ENCODE results near the gene LONRF3. TPM values are rescaled to one million over a fixed set of nuclear protein-coding genes. Genes with fewer than 3 reads are reported as not detected.

The LONRF3 gene
- total and polyA plus RNA-seq, 12 donors = 1.3 to 9.8 (median 7.4) TPM

DNA sequence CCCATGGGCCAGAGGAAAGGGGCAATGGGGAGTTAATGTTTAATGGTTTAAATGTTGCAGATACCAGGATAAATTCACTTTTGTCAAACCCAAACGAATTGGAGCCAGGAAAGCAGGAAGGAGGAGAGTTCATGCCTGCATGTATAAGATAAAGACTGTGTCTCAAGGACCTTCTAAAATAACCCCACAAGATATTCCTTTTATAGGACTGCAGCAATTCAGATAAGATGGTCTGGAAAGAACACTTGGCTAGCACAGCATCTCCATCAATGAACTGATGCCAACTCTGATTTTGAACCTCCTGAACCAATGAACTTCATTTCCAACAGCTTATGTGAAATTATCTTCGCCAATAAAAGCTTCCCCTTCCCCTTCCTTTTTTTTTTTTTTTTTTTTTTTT lies 31.3 kb upstream of the LONRF3 start:
- Histone ChIP-seq H3K27me3 (no peaks in the 10 kb centered on the region), H3K9me3 (replicated peaks in 1 of 3) (no peaks in the 10 kb centered on the region), H3K4me3 (no peak overlapping the region), H3K4me1 (replicated peaks in 1 of 2) (no peaks in the 10 kb centered on the region), H3K27ac (no peak overlapping the region), H3K36me3 (replicated peaks in 1 of 2) (no peaks in the 10 kb centered on the region)
- no peak for TF ChIP-seq CTCF (IDR thresholded peaks at IDR 0.05)
- no peak for TF ChIP-seq POLR2A (IDR thresholded peaks at IDR 0.05)
- intact Hi-C loops (cut with DNase I) = no loop called here
- DNase-seq = no peak
- 38 to 47% (median 43%) methylated on average over 2 of the region's 2 CpGs for WGBS, 4 donors

- intact Hi-C loops (cut with DNase I) = no loop called here
- 64 to 85% (median 77%) methylated on average over 2 of the region's 2 CpGs; no CpG with 5 or more reads in 1 of the 4 donors for WGBS, 4 donors
- H3K9me3 ChIP-seq (replicated peaks in 1 of 3) = no peaks in the 10 kb centered on the region
- H3K4me3 ChIP-seq = no peak overlapping the region
- peaks cover 14% of the 10 kb centered on the region for H3K27me3 ChIP-seq
- no peaks in the 10 kb centered on the region for H3K4me1 ChIP-seq (replicated peaks in 1 of 2)
- TF ChIP-seq CTCF (IDR thresholded peaks at IDR 0.05) (no peak), POLR2A (IDR thresholded peaks at IDR 0.05) (no peak)
- H3K36me3 ChIP-seq (replicated peaks in 1 of 2) = no peaks in the 10 kb centered on the region
- H3K27ac ChIP-seq = no peak overlapping the region
- no peak for DNase-seq
Measured at GRCh38 chrX:118945921-118946320, 28.5 kb upstream of the LONRF3 start.

- Histone ChIP-seq H3K27me3 (peaks cover 14% of the 10 kb centered on the region), H3K4me3 (no peak overlapping the region), H3K9me3 (replicated peaks in 1 of 3) (no peaks in the 10 kb centered on the region), H3K36me3 (replicated peaks in 1 of 2) (no peaks in the 10 kb centered on the region), H3K27ac (no peak overlapping the region), H3K4me1 (replicated peaks in 1 of 2) (no peaks in the 10 kb centered on the region)
- no peak for TF ChIP-seq POLR2A (IDR thresholded peaks at IDR 0.05)
- TF ChIP-seq CTCF (IDR thresholded peaks at IDR 0.05) = no peak
- 61 to 100% (median 75%) methylated on average over 1 of the region's 1 CpG for WGBS, 4 donors
- no peak for DNase-seq
- intact Hi-C loops (cut with DNase I) = no loop called here
Measured at GRCh38 chrX:118948270-118948669, 26.1 kb upstream of the LONRF3 start.

GRCh38 chrX:118961866-118962560 lies 12.4 kb upstream of the LONRF3 start:
- Histone ChIP-seq H3K4me3 (no peak overlapping the region), H3K9me3 (replicated peaks in 1 of 3) (no peaks in the 10 kb centered on the region), H3K27me3 (peaks cover 4% of the 10 kb centered on the region), H3K4me1 (replicated peaks in 1 of 2) (no peaks in the 10 kb centered on the region), H3K27ac (no peak overlapping the region), H3K36me3 (replicated peaks in 1 of 2) (no peaks in the 10 kb centered on the region)
- intact Hi-C loops (cut with DNase I) = no loop called here
- 56 to 79% (median 65%) methylated on average over 3 to 4 of the region's 4 CpGs for WGBS, 4 donors
- no peak for DNase-seq
- no peak for TF ChIP-seq CTCF (IDR thresholded peaks at IDR 0.05)
- no peak for TF ChIP-seq POLR2A (IDR thresholded peaks at IDR 0.05)

Data from adrenal gland (tissue), 12 donors.